ENCODE results near the gene TLE1. TPM values are rescaled to one million over a fixed set of nuclear protein-coding genes. Genes with fewer than 3 reads are reported as not detected.

The TLE1 gene
- total and polyA plus RNA-seq, 4 donors = 20.9 to 39.9 (median 31.8) TPM

DNA sequence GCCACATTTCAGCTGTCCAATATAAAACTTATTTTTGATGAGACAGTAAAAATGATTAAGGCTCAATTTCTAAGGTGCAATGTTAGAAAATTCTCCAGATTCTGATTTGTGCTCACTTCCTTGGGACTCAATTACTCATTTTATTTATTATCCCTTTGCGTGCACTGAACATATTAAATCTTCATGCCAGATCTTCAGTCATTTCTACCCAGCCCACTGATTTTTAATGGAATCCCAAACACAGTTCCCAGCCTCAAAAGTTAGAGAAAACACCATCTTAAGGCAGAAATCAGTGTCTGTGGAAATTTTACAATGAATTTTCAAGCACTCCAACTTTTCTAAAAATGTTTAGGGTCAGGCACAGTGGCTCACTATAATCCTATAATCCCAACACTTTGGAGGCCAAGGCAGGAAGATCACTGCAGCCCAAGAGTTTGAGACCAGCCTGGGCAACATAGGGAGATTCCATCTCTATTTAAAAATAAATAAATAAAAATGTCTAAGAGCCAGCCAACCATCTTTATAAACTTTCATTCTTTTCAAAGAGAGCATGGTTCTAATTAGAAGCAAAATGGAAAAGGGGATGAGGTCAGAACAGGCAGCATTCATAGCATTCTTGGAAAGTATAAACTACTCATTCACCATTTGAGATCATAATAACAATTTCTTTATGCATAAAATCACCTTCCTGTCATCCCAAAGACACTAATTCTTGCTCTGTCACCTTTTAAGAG, 53.7 kb downstream of the TLE1 start:
- H3K27me3 ChIP-seq (ENCODE audit: control insufficient read depth in 1 of 2, insufficient read depth in 2 of 2, low read length in 1 of 2) = no peaks in the 10 kb centered on the region
- intact Hi-C loops (cut with DNase I) = no loop called here
- no peaks in the 10 kb centered on the region for H3K9me3 ChIP-seq (ENCODE audit: control insufficient read depth, low read length)
- WGBS, 2 donors = 74 to 91% methylated on average over 1 of the region's 1 CpG
- H3K36me3 ChIP-seq (ENCODE audit: control insufficient read depth in 1 of 2, insufficient read depth in 2 of 2, low read length in 1 of 2) = no peaks in the 10 kb centered on the region
- no peak overlapping the region for H3K4me3 ChIP-seq (ENCODE audit: low read length in 2 of 2)
- no peak overlapping the region for H3K27ac ChIP-seq (ENCODE audit: low read depth in 1 of 2, low read length in 2 of 2)
- H3K4me1 ChIP-seq (ENCODE audit: control insufficient read depth in 1 of 2, insufficient read depth in 2 of 2, low read length in 2 of 2) = peaks cover 0 to 3% of the 10 kb centered on the region in 2 donors
- no peak for ATAC-seq (ENCODE audit: low FRiP score)
- no peak for DNase-seq

DNA sequence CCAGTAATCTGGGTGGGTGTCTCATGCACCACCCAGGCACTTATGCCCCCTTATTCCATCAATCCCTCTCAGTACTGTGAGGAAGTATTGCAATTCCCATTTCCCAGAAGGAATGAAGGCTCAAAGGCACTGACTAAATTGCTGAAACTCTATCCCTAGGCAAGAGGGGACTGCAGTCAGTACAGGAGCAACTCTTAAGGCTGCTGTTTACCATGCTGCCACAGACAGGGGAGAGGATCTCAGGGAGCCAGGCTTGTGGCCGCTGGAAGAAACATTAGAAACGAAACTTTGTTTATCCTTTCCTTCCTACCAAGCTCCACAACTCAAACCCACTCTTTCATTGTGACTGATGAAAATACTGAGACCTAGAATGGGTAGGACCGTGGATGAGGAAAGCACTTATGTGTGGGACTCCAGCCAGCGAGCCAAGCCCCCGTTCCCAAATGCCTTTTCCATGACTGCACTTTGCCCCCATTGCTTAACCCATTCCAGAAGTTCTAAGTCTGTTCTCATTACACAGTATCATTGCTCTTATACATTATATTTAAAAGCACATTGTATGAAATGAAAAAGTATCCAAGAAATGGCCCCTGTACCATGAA, 54.3 kb downstream of the TLE1 start:
- H3K27ac ChIP-seq (ENCODE audit: low read depth in 1 of 2, low read length in 2 of 2) = no peak overlapping the region
- no peaks in the 10 kb centered on the region for H3K27me3 ChIP-seq (ENCODE audit: control insufficient read depth in 1 of 2, insufficient read depth in 2 of 2, low read length in 1 of 2)
- H3K9me3 ChIP-seq (ENCODE audit: control insufficient read depth, low read length) = no peaks in the 10 kb centered on the region
- ATAC-seq (ENCODE audit: low FRiP score) = no peak
- intact Hi-C loops (cut with DNase I) = no loop called here
- 49 to 51% methylated on average over 5 of the region's 5 CpGs for WGBS, 2 donors
- peaks cover 0 to 3% of the 10 kb centered on the region in 2 donors for H3K4me1 ChIP-seq (ENCODE audit: control insufficient read depth in 1 of 2, insufficient read depth in 2 of 2, low read length in 2 of 2)
- no peaks in the 10 kb centered on the region for H3K36me3 ChIP-seq (ENCODE audit: control insufficient read depth in 1 of 2, insufficient read depth in 2 of 2, low read length in 1 of 2)
- DNase-seq = no peak
- no peak overlapping the region for H3K4me3 ChIP-seq (ENCODE audit: low read length in 2 of 2)

DNA sequence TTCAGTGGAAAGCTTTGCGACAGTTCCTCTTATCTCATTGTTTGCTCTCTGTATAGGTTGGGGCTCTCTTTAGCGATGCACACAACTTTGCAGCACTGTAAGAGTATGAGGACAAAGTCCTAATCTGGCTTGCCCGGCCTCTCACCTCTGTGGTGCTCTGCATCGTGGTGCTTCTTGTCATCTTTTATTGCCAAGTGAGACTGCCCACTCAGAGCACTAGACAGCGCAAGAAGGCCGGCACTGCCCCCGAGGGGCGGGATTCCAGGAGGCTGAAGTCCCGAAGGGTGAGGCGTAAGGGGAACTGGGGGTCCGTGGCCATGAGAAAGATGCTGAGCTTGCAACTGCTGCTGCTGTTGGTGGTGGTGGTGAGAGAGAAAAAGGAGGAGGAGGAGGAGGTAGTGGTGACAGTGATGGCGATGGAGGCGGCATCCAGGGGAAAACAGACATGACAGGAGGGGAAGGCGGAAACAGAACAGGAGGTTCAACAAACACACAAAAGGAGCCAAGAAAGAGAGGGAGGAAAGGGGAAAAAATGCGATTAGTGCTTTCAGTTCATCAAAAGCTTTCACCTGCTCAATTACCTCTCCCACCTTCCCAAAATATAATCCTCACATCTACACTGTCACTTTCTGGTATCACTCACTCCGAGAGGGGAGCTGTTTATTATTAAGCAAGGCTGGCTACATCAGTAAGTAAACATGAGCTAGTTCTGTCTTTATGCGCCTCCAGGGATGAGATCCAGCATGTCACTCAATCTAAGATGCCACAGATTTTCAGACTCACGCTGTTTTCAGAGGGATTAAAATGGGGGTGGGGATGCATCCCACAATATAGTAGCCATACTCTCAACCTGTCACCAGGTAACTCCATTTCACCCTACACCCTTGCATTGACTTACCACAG, 55.1 kb downstream of the TLE1 start:
- H3K4me3 ChIP-seq (ENCODE audit: low read length in 2 of 2) = no peak overlapping the region
- no peak for DNase-seq
- no peaks in the 10 kb centered on the region for H3K27me3 ChIP-seq (ENCODE audit: control insufficient read depth in 1 of 2, insufficient read depth in 2 of 2, low read length in 1 of 2)
- peaks cover 1 to 3% of the 10 kb centered on the region in 2 donors for H3K4me1 ChIP-seq (ENCODE audit: control insufficient read depth in 1 of 2, insufficient read depth in 2 of 2, low read length in 2 of 2)
- WGBS, 2 donors = 79% methylated on average over 18 of the region's 18 CpGs
- H3K27ac ChIP-seq (ENCODE audit: low read depth in 1 of 2, low read length in 2 of 2) = no peak overlapping the region
- no peak for ATAC-seq (ENCODE audit: low FRiP score)
- no peaks in the 10 kb centered on the region for H3K9me3 ChIP-seq (ENCODE audit: control insufficient read depth, low read length)
- intact Hi-C loops (cut with DNase I) = no loop called here
- H3K36me3 ChIP-seq (ENCODE audit: control insufficient read depth in 1 of 2, insufficient read depth in 2 of 2, low read length in 1 of 2) = no peaks in the 10 kb centered on the region

DNA sequence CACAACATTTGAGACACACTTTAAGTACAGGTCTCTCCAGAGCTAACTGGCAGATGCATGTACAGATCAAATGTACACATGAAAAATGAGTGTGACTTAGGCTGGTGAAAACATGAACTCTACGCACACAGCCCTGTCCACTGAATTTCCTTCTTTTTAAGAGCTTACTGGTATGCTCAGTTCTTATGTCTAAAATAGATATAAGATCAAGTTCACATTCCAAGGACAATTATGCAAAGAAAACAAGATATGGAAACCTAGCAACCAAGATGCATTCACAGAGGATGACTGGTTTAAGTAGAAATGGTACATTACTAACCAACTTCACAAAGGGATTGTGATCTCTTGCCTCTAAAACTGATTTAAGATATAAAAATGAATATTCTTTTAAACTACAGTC, 56.7 kb downstream of the TLE1 start:
- no peak for ATAC-seq (ENCODE audit: low FRiP score)
- H3K4me1 ChIP-seq (ENCODE audit: control insufficient read depth in 1 of 2, insufficient read depth in 2 of 2, low read length in 2 of 2) = peaks cover 1 to 3% of the 10 kb centered on the region in 2 donors
- H3K36me3 ChIP-seq (ENCODE audit: control insufficient read depth in 1 of 2, insufficient read depth in 2 of 2, low read length in 1 of 2) = no peaks in the 10 kb centered on the region
- DNase-seq = no peak
- 65 to 75% methylated on average over 1 of the region's 1 CpG for WGBS, 2 donors
- H3K27me3 ChIP-seq (ENCODE audit: control insufficient read depth in 1 of 2, insufficient read depth in 2 of 2, low read length in 1 of 2) = no peaks in the 10 kb centered on the region
- no peak overlapping the region for H3K27ac ChIP-seq (ENCODE audit: low read depth in 1 of 2, low read length in 2 of 2)
- no peak overlapping the region for H3K4me3 ChIP-seq (ENCODE audit: low read length in 2 of 2)
- intact Hi-C loops (cut with DNase I) = no loop called here
- no peaks in the 10 kb centered on the region for H3K9me3 ChIP-seq (ENCODE audit: control insufficient read depth, low read length)

DNA sequence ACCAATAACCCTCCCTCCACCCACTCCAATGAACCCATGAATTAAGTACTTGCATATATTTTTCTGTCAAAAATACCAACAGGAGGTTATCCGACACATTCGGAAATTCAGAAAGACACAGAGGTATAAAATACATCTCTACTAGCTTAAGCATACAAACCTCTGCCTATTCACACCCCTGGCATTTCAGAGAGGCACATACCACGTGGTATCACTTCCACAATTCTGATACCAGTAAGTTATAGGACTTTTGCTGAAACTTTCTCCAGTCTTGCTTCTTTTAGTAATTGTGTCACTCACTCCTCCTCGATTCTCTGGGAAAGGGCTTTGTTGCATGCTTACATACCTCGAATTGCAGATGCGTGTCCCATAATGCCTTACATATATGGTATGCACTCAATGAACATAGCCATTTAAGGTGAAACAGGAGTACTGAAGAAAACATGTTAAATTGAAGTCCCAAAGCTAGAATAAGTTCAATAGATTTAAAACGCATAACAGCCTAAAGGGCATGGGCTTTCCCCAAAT, 58.1 kb downstream of the TLE1 start:
- Histone ChIP-seq H3K9me3 (ENCODE audit: control insufficient read depth, low read length) (no peaks in the 10 kb centered on the region), H3K27me3 (ENCODE audit: control insufficient read depth in 1 of 2, insufficient read depth in 2 of 2, low read length in 1 of 2) (no peaks in the 10 kb centered on the region), H3K4me3 (ENCODE audit: low read length in 2 of 2) (no peak overlapping the region), H3K4me1 (ENCODE audit: control insufficient read depth in 1 of 2, insufficient read depth in 2 of 2, low read length in 2 of 2) (peaks cover 1 to 3% of the 10 kb centered on the region in 2 donors), H3K27ac (ENCODE audit: low read depth in 1 of 2, low read length in 2 of 2) (no peak overlapping the region), H3K36me3 (ENCODE audit: control insufficient read depth in 1 of 2, insufficient read depth in 2 of 2, low read length in 1 of 2) (no peaks in the 10 kb centered on the region)
- DNase-seq (no peak), ATAC-seq (ENCODE audit: low FRiP score) (no peak)
- intact Hi-C loops (cut with DNase I) = no loop called here
- 70 to 72% methylated on average over 7 of the region's 7 CpGs for WGBS, 2 donors

DNA sequence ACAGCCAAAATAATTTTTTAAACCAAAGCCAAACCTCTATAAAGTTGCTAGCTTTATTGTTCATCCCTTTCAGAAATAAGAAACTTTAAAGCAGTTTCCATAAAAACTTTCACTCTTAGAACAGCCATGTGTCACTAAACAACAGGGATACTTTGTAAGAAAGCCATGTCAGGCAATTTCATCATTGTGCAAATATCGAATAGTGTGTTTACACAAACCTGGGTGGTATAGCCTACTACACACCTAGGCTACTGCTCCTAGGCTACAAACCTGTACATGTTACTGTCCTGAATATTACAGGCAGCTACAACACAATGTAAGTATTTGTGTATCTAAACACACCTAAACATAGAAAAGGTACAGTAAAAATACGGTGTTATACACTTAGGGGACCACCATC, 59.9 kb downstream of the TLE1 start:
- Histone ChIP-seq H3K4me1 (ENCODE audit: control insufficient read depth in 1 of 2, insufficient read depth in 2 of 2, low read length in 2 of 2) (peaks cover 1 to 4% of the 10 kb centered on the region in 2 donors), H3K27me3 (ENCODE audit: control insufficient read depth in 1 of 2, insufficient read depth in 2 of 2, low read length in 1 of 2) (no peaks in the 10 kb centered on the region), H3K27ac (ENCODE audit: low read depth in 1 of 2, low read length in 2 of 2) (no peak overlapping the region), H3K36me3 (ENCODE audit: control insufficient read depth in 1 of 2, insufficient read depth in 2 of 2, low read length in 1 of 2) (no peaks in the 10 kb centered on the region), H3K9me3 (ENCODE audit: control insufficient read depth, low read length) (no peaks in the 10 kb centered on the region), H3K4me3 (ENCODE audit: low read length in 2 of 2) (no peak overlapping the region)
- DNase-seq (no peak), ATAC-seq (ENCODE audit: low FRiP score) (no peak)
- intact Hi-C loops (cut with DNase I) = no loop called here
- 79 to 82% methylated on average over 2 of the region's 2 CpGs for whole genome bisulfite sequencing, 2 donors

DNA sequence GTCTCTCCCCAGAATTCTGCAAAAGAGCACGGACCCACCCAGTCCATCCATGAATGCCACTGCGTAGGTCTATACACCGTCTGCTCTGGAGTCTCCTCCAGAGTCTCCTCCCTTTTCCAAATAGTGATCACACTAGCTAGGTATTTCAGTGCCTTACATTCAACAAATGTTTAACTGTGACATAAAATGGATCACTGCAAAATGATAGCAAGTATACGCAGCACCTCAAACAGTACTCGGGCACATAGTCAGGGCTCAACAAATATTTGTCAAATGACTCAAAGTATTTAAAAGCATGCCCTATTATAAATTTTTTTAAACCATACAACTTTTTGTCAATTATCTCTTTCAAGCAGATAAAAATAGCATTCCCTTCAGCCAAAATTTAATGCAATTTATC, 60.5 kb downstream of the TLE1 start:
- no peak overlapping the region for H3K27ac ChIP-seq (ENCODE audit: low read depth in 1 of 2, low read length in 2 of 2)
- no peaks in the 10 kb centered on the region for H3K9me3 ChIP-seq (ENCODE audit: control insufficient read depth, low read length)
- intact Hi-C loops (cut with DNase I) = no loop called here
- peaks cover 1 to 3% of the 10 kb centered on the region in 2 donors for H3K4me1 ChIP-seq (ENCODE audit: control insufficient read depth in 1 of 2, insufficient read depth in 2 of 2, low read length in 2 of 2)
- 66 to 67% methylated on average over 5 of the region's 5 CpGs for WGBS, 2 donors
- no peaks in the 10 kb centered on the region for H3K27me3 ChIP-seq (ENCODE audit: control insufficient read depth in 1 of 2, insufficient read depth in 2 of 2, low read length in 1 of 2)
- no peak for DNase-seq
- H3K36me3 ChIP-seq (ENCODE audit: control insufficient read depth in 1 of 2, insufficient read depth in 2 of 2, low read length in 1 of 2) = no peaks in the 10 kb centered on the region
- no peak for ATAC-seq (ENCODE audit: low FRiP score)
- H3K4me3 ChIP-seq (ENCODE audit: low read length in 2 of 2) = no peak overlapping the region

DNA sequence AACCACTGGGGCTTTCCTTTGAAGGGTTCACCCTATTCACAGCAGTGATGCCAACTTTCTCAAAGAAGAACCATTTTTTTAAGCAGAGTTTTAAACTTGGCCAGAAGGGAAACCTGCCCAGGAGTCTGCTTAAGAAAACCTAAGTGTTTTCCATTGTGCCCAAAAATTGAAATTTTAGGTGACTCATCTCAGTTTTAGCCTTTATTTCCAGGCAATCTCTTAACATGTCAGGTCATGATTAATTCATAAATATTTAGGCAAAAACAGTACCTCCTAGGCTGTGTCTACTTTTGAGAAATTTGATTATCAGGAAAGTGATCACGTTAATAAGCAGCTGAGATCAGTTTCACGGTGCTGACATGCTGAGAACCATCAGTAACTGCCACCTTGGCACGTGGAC, 61.9 kb downstream of the TLE1 start:
- DNase-seq (no peak), ATAC-seq (ENCODE audit: low FRiP score) (no peak)
- H3K27me3 ChIP-seq (ENCODE audit: control insufficient read depth in 1 of 2, insufficient read depth in 2 of 2, low read length in 1 of 2) = no peaks in the 10 kb centered on the region
- no peaks in the 10 kb centered on the region for H3K9me3 ChIP-seq (ENCODE audit: control insufficient read depth, low read length)
- intact Hi-C loops (cut with DNase I) = no loop called here
- H3K4me1 ChIP-seq (ENCODE audit: control insufficient read depth in 1 of 2, insufficient read depth in 2 of 2, low read length in 2 of 2) = peaks cover 1 to 3% of the 10 kb centered on the region in 2 donors
- H3K27ac ChIP-seq (ENCODE audit: low read depth in 1 of 2, low read length in 2 of 2) = no peak overlapping the region
- H3K36me3 ChIP-seq (ENCODE audit: control insufficient read depth in 1 of 2, insufficient read depth in 2 of 2, low read length in 1 of 2) = no peaks in the 10 kb centered on the region
- no peak overlapping the region for H3K4me3 ChIP-seq (ENCODE audit: low read length in 2 of 2)
- 24 to 25% methylated on average over 3 of the region's 3 CpGs for WGBS, 2 donors

All from aorta (tissue), 5 donors.